Measurements from ENCODE around the gene MAPKAPK2.

- TF ChIP-seq CTCF (IDR thresholded peaks at IDR 0.05; ENCODE audit: poor library complexity) = no peak
- TF ChIP-seq EZH2 (IDR thresholded peaks at IDR 0.05; ENCODE audit: borderline replicate concordance) = no peak
- TF ChIP-seq EZH2phosphoT487 (IDR thresholded peaks at IDR 0.05; ENCODE audit: low read depth, severe bottlenecking, unreplicated experiment) = no peak
Observed at GRCh38 chr1:206713910-206714312, 29.2 kb downstream of the MAPKAPK2 start.

All from hepatocyte (in vitro differentiated cells).